GM18517 (cell line): Measurements from ENCODE around the gene AANAT.
A peak's percentile ranks its signal among the peaks of the same experiment; 100 is the strongest.

Experiments used
- ATAC-seq: cut with Tn5 transposase; IDR thresholded peaks from one replicate; pipeline ENCODE4 v1.9.1; 2021; ENCODE audit warnings: mild to moderate bottlenecking, moderate library complexity; ENCODE audit not compliant: unreplicated experiment

The AANAT gene

DNA sequence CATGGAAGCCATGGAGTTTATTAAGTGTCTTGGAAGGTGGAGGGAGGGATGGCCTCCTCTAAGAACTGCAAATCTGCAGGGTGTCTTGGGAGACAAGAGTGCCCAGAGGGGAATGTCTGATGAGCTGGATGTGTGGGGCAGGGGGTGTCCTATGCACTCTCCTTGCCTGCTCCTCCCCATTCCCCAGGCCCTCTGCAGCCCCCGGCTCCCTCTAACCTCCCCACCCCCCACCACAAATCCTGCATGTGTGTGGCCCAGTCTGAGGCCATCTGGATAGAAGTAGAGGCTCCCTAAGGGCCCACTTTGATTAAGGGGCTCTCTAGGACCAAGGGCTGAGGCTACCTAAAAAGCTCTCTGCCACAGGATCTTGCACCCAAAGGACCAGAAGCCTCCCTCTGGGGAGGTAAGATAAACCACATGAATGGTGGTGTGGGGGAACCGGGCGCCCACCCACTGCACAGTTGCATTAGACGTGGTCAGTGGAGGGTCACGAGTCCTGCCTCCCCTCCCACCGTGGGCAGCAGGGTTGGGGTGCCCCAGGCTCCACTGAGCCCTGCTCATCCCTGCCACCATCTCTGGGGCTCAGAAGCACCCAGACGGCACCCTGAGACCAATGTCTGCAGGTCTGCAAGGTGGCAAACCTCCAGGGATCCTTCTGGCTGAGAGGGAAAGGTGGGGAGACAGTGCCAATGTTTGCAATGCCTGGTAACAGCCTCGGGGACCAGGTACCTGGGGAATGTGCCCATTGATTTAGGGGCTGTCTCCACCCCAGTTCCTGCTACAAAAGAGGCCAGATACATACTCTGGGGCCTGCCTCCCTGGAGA is 618 bp downstream of the AANAT start:
- no peak for ATAC-seq

DNA sequence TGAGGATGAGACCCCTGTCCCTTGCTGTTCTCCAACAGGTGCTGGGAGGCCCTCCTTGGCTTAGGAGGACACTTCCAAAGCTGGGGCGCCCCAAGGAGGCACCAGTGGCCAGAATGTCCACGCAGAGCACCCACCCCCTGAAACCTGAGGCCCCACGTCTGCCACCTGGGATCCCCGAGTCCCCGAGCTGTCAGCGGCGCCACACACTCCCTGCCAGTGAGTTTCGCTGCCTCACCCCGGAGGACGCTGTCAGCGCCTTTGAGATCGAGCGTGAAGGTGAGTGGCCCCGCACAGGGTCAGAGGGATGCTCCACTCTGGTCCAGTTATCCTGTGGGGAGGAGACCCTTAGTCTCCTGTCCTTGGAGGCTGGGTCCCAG is 1.2 kb downstream of the AANAT start:
- no peak for ATAC-seq

- no peak for ATAC-seq
Measured at GRCh38 chr17:76469076-76469990, 1.9 kb downstream of the AANAT start.

GRCh38 chr17:76469991-76470739 is 2.8 kb downstream of the AANAT start:
- no peak for ATAC-seq

- ATAC-seq, result no peak
Measured at GRCh38 chr17:76471498-76472257, 4.3 kb downstream of the AANAT start.

DNA sequence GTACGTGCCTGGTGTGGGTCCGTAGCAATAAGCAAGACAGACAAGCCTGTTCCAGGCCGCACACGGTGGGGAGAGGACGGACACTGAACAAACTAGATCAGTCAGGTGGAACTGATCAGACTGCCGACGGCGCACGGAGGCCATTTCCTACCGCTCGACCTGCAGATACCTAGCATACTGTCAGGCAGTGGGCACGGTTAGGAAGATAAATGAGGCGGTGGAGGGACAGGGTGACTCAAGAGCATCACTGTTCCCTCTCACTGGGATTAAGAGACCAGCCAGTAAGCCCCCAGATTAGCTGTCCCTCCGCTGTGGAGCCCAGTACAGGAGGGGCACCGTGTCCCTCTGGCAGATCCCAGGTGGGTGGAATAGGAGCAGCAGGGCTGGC is 4.8 kb downstream of the AANAT start:
- ATAC-seq, result no peak

GRCh38 chr17:76472726-76473125 is 5.3 kb downstream of the AANAT start:
- no peak for ATAC-seq

GRCh38 chr17:76473541-76473985 is 6.2 kb downstream of the AANAT start:
- ATAC-seq, result no peak

- ATAC-seq, result no peak
Measured at GRCh38 chr17:76474238-76474637, 6.8 kb downstream of the AANAT start.

DNA sequence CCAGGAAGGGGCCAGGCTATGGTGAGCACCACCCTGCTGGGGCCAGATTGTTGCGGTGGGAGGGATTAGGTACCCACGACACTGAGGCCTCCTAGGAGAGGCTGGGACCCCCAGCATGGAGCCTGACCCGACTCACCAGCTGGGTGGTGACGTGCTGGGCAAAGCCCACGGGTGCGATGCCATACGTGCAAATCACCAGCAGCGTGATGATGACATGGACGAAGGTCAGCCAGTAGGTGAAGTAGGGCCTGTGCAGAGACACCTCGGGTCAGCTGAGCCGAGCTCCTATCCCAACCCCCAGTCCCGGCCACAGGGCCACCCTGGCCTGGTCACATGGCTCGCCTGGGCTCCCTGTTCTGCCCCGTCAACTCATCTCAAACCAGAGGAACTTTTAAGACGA is 7.5 kb downstream of the AANAT start:
- no peak for ATAC-seq

- ATAC-seq, result no peak
Measured at GRCh38 chr17:76475302-76475701, 7.9 kb downstream of the AANAT start.

- no peak for ATAC-seq
Measured at GRCh38 chr17:76476736-76477135, 9.3 kb downstream of the AANAT start.

DNA sequence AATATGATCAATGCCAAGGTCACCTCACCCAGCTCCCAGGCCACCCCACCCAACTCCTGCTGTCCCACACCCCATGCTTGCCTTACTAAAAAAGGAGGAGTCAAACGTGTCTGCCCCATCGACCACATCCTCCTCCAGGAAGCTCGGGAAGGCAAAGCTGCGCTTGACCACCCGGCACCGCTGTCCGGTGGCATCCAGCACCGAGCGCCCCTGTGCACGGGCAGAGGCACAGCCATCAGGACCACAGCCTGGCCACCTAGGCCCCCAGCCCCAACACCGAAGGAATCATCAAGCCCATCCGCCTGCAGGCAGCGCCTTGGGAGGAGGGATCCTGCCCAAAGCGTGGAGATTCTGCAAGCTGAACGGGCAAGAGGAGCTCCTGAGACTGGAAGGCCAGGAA is 10.2 kb downstream of the AANAT start:
- ATAC-seq, result no peak

- no peak for ATAC-seq
Measured at GRCh38 chr17:76478097-76478496, 10.7 kb downstream of the AANAT start.

DNA sequence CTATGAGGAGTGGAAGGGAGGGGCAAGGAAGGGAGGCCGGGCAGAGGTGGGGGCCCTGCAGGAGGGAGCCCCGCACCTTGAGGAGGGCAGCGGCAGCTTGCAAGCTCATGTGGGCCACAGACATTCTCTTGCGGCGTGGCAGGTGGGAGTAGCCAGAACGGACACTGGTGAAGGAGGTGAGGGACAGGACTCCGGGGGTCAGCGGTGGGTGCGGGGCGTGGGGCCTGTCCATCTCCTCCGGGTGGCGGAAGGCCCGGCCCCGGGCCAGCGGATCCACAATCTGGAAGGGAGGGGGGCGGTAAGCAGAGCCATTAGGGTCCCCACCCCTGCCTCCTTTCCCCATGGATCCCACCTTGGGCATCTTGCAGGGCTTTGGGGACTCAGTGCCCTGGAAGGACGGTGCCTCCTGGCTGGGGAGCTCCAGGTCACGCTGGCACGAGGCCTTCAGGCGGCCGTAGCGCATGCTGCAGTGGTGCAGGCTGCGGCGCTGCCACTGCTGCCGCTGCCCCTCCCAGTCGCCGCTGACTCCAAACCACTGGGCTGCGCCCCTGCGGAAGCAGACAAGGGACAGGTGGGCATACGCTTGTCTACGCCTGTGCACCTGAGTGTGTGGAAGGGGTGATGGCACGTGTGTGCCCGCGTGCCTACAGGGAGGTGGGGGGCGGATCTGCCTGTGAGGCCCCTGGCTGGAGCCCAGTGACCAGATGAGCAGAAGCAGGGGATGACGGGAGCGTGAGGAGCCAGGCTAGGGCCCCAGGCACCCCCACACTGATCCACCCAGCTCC is 11.5 kb downstream of the AANAT start:
- no peak for ATAC-seq

DNA sequence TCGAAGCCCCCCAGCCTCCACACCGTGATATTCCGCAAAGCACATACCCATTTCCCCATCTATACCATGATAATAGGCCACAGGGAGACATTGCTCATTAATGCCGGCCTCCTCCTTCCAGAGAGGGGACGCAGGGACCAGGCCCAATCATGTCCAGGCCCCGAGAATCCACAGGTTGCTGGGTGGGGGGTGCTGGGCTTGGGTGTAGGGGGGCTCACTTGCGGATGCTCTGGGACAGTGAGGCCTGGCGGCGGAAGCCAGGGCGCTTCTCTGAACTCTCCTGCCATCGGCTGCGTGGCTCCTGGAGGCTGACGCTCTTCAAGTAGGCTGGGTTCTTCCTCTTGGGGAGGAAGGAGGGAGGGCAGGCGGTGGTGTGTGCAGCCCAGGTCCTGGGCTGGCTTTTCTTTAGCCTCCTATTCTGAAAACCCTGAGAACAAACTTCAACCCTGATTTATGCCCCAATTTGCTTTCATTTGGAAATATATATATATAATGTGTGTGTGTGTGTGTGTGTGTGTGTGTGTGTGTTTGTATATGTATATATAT is 12.2 kb downstream of the AANAT start:
- no peak for ATAC-seq

DNA sequence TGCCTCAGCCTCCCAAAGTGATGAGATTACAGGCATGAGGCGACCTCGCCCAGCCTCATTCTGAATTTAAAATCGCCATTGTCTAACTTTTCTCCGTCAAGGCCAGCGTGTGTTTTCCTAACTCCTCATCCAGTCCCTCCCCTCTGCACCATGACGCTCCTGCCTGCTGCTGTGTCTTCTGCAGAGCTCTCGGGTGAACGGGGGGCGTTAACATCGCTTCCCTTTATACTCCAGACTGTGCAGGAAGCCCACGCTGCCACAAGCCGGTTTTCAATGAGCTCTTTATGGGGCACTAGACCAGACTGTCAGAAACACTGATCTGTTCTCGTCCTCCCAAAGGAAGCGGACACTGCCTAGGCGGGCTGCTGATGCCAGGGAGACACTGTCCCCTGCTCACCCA is 13.2 kb downstream of the AANAT start:
- no peak for ATAC-seq

GRCh38 chr17:76481071-76481655 is 13.8 kb downstream of the AANAT start:
- peak; percentile 60 for ATAC-seq

- ATAC-seq, result no peak
Measured at GRCh38 chr17:76484228-76484725, 16.9 kb downstream of the AANAT start.
